GM19372 (cell line): ENCODE data around the gene HBD.
"Not testable (repeated sequence)": the region's sequence is repeated elsewhere in the genome, so short reads cannot be mapped to it uniquely, and the experiment has no call there.

Experiments
- ATAC-seq: cut with Tn5 transposase; IDR thresholded peaks from one replicate; pipeline ENCODE4 v1.9.1; 2021; ENCODE audit warnings: mild to moderate bottlenecking, low read depth, moderate library complexity; ENCODE audit not compliant: unreplicated experiment

The HBD gene

DNA sequence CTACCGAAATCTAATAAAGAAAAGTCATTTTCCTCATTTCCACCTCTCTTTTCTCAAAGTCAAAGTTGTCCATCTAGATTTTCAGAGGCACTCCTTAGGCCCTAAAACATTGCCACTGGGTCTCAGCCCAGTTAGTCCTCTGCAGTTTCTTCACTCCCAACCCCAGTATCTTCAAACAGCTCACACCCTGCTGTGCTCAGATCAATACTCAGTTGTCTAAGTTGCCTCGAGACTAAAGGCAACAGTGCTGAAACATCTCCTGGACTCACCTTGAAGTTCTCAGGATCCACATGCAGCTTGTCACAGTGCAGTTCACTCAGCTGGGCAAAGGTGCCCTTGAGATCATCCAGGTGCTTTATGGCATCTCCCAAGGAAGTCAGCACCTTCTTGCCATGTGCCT, 19.7 kb upstream of the HBD start:
- not testable (repeated sequence) for ATAC-seq

DNA sequence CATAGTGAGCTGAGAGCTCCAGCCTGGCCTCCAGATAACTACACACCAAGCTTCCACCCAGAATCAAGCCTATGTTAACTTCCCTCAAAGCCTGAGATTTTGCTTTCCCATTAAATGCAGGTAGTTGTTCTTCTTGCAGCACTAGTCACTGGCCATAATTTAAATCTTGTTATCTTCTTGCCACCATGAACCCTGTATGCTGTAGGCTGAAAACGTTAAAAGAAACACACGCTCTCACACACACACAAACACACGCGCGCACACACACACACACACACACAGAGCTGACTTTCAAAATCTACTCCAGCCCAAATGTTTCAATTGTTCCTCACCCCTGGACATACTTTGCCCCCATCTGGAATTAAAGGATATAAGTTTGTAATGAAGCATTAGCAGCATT, 19.2 kb upstream of the HBD start:
- not testable (repeated sequence) for ATAC-seq

DNA sequence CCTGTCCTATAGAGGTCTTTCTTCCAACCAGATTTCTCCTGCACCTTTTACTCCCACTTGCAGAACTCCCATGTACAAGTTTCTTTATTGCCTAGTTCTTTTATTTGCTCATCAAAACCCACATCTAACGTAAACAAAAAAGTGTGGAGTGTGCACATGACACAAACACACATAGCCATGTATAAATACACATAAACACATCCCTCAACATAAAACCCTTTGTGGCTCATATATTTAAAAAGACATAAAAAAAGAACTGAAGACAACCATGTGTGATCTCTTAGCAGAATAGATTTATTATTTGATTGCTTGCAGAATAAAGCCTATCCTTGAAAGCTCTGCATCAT, 18.6 kb upstream of the HBD start:
- ATAC-seq, result no peak

DNA sequence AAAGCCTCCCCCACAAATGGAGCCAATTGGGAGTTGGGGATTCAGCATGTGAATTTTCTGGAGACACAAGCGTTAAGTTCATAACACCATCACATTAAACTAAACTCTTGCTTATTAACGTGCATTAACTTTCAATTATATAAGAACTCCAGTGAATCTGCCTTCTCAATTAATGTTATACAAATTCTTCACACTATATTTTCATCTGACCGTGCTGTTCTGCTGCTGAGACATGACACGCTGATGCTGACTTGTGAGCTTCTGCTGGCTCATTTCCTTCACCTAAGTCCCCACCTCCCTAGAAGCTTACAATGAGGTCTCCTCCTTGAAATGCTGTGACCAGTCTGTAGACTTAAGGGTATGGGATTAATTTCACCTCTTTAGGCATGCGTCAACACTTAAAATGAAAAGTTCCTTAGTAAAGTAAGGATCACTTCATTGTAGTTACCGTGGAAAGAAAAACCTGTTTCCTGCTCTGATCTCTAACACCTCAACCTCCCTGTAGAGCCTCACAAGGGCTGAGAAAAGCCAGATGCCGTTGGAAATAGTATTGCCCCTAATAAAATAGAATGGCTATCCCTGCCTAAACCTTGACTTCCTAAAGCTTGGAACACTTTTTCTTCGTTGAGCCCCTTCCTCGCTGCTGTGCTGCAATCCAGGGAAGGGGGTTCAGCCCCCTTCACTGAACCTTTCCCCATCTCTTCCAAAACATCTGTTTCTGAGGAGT, 18.1 kb upstream of the HBD start:
- ATAC-seq, result no peak

DNA sequence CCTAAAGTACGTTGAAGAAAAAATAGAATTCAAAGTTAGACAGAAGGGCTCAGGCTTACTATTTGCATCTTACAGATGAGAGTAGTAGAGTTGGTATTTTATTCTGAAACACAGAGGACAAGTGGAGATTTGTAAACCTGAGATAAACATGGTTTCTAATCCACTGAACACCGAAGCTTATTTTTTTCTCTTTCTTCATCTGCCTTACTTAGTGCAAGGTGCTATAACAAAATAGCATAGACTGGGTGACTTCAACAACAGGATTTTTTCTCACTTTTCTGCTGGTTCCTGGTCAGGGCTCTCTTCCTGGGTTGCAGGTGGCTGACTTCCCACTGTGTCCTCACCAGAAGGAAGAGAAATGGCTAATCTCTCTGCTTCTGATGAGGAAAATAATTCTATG, 17.5 kb upstream of the HBD start:
- ATAC-seq, result no peak

DNA sequence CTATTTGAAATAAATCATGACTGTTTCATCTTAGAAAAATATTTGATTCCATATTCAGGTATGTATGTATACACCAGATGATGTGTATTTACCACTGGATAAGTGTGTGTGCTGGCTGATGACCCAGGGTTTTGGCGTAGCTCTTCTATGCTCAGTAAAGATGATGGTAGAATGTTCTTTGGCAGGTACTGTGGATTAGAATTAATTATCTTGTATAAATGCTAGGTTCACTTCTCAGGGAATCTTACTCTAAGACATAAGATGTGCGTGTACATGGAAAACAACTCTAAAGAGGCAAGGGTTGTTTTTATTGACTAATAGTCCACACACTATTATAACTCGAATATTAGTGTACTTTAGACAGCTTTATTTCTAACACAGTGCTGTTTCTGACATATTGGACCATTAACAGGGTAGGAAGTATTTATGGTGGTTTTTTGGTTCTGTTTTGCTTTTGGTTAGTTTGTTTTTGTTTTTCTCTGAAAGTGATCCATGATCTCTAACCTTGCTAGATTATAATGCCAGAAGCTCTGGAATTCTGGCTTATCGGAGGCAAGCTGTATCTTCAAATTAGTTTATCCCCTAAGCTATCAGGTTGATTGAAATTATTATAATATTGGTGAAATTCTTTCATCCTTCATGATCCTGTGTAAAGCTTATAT, 16.4 kb upstream of the HBD start:
- ATAC-seq, result no peak

DNA sequence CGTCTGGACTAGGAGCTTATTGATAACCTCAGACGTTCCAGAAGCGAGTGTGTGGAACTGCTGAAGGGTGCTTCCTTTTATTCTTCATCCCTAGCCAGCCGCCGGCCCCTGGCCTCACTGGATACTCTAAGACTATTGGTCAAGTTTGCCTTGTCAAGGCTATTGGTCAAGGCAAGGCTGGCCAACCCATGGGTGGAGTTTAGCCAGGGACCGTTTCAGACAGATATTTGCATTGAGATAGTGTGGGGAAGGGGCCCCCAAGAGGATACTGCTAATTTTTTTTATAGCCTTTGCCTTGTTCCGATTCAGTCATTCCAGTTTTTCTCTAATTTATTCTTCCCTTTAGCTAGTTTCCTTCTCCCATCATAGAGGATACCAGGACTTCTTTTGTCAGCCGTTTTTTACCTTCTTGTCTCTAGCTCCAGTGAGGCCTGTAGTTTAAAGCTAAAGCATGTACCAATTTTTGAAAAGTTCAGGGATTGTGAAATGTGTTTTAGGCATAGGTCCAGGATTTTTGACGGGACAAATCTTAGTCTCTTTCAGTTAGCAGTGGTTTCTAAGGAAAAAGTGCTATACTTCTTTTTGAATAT, 15.6 kb upstream of the HBD start, which contains the start of gene HBG1:
Gene HBG1 (minus strand): TSS at position 51 of the 590 bp plus-strand sequence. CDS start 53 bp downstream, outside the sequence.
- ATAC-seq, result not testable (repeated sequence)

DNA sequence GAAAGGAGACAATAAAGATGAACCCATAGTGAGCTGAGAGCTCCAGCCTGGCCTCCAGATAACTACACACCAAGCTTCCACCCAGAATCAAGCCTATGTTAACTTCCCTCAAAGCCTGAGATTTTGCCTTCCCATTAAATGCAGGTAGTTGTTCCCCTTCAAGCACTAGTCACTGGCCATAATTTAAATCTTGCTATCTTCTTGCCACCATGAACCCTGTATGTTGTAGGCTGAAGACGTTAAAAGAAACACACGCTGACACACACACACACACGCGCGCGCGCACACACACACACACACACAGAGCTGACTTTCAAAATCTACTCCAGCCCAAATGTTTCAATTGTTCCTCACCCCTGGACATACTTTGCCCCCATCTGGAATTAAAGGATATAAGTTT, 14.2 kb upstream of the HBD start:
- ATAC-seq, result not testable (repeated sequence)

DNA sequence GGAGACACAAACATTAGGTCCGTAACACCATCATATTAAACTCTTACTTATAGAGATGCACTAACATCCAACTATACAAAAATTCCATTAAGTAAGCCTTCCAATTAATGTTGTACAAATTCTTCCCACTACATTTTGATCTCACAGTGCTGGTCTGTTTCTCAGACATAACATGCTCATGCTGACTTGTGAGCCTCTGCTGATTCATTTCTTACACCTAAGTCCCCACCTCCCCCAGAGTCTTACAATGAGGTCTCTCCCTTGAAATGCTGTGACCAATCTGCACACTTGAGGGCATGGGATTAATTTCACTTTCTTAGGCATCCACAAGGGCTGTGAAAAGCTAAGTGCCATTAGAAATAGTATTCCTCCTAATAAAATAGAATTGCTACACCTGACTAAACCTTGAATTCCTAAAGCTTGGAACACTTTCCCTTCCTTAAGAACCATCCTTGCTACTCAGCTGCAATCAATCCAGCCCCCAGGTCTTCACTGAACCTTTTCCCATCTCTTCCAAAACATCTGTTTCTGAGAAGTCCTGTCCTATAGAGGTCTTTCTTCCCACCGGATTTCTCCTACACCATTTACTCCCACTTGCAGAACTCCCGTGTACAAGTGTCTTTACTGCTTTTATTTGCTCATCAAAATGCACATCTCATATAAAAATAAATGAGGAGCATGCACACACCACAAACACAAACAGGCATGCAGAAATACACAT, 13.3 kb upstream of the HBD start:
- no peak for ATAC-seq

DNA sequence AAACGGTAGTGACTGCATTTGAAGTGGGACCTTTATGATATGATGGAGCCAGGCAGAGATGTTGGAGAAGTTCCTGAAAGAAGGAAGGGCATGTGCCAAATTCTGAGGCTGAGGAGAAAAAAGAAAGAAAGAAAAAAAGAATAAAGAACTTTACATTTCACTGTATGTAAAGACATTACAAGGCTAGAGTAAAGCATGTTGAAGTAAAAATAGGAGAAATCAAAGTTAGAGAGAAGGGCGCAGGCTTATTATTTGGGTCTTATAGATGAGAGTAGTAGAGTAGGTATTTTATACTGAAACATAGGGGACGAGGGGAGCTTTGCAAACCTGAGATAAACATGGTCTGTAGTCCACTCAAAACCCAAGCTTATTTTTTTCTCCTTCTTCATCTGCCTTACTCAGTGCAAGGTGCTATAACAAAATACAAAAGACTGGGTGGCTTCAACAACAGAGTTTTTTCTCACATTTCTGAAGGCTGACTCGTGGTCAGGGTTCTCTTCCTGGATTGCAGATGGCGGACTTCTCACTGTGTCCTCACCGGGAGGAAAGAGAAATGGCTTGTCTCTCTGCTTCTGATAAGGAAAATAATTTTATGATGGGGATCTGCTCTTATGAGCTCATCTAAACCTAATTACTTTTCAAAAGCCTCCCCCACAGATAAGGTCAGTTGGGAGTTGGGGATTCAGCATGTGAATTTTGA, 12.6 kb upstream of the HBD start:
- ATAC-seq, result no peak

DNA sequence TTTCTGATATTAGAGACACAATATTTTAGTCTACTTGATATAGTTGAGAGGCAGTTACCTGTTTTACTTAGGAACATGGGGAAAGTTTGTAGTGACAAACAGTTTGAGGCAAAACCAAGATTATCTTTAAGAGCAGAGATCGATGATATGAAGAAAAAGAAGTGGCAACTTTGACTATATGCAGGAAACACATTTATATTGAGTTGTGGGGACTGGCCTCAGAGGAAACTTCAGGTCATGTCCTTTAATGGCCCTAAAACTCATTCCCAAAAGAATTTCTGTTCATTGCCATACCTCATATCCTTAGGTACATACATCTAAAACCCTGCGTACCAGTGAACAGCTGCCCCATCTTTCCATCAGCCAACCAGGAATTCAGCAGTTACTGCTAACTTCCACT, 10.9 kb upstream of the HBD start:
- no peak for ATAC-seq

DNA sequence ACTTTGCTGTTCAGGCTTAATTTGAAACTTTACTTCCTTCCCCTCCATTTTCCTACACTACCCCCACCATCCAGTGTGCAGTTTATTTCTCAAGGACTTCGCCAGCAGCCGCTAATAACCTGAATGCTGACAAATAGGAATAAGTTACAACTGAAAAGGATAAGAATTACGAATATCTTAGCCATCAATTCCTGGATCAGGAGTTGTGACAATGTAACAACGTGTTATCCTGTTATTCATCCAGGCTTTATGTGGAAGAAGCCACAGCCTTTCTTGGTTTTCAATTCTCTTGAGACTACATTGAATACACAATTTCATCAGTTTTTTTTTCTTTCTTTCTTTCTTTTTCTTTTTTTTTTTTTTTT, 9.5 kb upstream of the HBD start:
- ATAC-seq, result no peak

DNA sequence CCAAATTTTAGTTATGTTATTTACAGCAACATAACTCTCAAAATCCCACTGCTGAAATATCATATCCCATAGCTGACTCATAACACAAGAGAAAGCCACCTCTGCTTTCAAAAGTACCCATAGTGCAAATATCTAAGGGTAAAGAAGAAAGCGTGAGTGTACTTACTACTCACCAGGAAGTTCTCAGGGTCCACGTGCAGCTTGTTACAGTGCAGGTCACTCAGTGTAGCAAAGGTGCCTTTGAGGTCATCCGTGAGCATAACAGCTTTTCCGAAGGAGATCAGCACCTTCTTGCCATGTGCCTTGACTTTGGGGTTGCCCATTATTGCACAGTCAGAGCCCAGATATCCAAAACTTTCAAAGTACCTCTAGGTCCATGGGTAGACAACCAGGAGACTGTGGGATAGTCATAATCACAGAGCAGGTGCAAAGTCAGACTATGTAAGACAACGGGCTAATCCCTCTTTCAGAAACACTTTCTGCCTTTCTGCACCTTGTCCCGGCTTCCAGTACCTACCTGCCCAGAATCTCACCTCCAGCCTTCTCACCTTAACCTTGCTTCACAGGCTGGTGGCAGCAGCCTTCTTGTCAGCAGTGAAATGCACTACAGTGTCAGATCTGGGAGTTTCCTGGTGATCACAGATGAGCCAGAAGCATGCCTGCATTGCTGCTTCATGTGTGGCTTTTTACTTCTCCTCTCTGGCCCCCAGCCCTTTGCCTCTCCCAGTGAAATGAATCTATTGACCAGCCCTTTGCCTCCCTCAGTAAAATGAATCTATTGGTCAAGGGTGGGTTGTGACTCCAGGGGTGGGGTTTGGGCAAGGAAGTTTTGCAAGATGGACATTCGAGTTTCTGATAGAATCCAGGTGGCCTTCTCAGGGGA, 8.9 kb upstream of the HBD start:
- ATAC-seq, result peak; percentile 59

DNA sequence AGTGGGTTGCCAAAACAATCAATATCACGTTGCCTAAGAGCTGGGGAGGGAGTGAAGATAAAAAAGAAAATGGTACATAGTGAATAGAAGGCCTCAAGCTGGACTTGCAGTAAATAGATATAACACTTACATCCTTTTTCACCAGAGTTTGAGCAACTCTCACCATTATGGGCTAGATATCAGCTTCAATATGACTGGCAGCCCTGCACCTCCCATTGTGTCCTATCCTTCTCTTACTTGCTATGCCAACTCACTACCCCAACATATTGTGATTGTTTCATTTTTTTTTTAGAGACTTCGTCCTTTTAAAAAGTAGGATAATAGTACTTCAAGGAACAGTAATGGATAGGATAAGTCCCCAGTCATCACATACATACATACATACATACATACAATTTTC, 7.9 kb upstream of the HBD start:
- no peak for ATAC-seq

DNA sequence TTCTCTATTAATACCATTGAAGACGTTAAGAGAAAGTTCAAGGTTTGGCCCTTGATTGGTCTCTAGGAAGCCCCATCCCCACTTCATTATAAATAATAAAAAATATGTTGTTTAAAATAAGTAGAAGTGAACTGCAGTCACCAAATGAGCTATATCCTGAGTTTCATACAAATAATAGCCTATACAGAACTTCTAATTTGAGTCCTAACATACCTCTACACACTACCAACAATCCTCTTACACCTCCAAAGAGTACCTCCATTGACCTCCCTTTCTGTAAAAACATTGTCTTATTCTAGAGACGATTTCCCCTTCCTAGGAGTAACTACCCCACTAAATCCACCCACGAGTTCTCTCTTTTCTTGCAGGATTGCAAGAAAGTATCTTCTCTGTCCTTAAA, 7.2 kb upstream of the HBD start:
- no peak for ATAC-seq

DNA sequence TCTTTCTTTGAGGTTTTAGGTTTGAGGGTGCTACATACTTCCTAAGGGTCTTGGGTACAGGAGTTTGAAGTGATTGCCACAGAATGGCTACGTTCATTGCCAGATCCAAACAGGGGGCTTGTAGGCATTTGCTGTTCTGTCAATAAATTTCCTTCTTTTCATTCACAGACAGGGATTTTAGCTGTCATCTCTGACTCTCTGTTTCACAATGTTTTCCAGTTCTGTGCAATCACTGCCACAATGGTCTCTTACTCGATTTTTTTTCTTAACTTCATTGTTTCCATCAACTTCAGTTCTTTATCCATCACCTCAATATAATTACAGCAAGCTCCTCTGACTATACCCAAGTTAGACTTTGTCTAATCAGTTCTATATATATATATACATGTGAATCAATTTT, 6.2 kb upstream of the HBD start:
- no peak for ATAC-seq

DNA sequence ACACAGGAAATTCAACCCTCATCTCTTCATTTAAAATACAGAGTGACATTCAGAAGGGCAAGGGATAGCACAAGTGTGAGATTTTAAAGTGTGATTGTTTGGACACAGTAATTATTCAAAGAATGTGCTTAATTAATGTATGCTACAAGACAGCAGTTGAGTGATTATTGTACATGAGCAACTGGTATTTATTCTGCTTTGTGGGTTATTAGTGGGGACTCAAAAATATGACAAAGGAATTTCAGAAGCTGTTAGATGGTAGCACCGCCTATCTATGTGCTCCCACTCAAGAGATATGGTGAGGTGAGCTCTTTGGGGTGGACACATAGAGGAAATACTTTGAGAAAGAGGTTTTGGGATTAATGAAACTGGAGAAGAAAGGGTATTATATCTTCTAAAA, 5.8 kb upstream of the HBD start:
- ATAC-seq, result no peak

DNA sequence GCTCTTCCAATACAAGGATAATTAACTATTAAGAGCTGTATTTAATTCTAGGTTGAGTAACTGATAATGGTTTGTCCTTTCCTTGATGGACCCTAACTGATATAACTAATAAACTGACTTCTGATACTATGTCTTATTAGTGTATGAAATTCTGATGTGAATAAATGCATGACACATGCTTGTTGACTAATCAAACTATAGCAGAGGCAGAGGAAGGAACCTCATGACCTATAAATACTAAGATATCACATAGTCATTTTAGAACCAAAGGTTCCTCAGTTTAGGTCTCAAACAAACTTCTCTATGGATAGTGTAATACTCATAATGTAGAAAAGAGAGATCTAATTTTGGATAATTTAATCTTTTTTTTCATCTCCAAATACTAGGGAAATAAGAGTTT, 4.8 kb upstream of the HBD start:
- no peak for ATAC-seq

DNA sequence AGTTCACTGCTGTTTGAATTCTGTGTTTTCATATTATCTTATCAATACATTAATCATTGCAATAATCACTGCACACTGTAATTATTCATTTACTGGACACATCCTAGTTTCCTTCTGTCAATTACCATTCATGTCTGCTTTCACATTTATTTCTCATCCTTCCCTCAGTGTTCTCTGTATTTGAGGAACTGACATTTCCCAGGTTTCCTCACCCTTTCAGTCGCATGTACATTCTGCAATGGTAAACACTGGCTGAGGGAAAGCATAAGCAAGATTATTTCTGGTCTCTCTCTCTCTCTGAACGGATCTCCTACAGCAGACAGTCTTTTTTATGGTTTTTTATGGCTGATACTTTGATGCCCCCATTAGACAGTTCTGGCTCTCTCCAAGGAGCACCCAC, 4.2 kb upstream of the HBD start:
- ATAC-seq, result no peak

DNA sequence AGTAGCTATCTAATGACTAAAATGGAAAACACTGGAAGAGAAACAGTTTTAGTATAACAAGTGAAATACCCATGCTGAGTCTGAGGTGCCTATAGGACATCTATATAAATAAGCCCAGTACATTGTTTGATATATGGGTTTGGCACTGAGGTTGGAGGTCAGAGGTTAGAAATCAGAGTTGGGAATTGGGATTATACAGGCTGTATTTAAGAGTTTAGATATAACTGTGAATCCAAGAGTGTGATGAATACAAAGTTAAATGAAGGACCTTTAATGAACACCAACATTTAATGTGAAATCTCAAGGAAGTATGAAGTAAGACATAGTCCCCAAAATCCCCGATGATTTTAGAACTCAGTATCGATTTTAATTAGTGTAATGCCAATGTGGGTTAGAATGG, 3.1 kb upstream of the HBD start:
- no peak for ATAC-seq
